Stimulated activated CD8-positive, alpha-beta memory T cell treated with anti-CD3 and anti-CD28 coated beads, Interleukin-15, amount 100 ng/mL, for 1 hour (primary cell): Measurements from ENCODE around the gene MAP1S.
"Not testable (repeated sequence)": the region's sequence is repeated elsewhere in the genome, so short reads cannot be mapped to it uniquely, and the experiment has no call there.

Experiments used
- DNase-seq: peaks from one replicate; pipeline ENCODE4 v3.0.0-alpha.2; 2020; ENCODE audit warnings: low read depth

MAP1S gene

DNA sequence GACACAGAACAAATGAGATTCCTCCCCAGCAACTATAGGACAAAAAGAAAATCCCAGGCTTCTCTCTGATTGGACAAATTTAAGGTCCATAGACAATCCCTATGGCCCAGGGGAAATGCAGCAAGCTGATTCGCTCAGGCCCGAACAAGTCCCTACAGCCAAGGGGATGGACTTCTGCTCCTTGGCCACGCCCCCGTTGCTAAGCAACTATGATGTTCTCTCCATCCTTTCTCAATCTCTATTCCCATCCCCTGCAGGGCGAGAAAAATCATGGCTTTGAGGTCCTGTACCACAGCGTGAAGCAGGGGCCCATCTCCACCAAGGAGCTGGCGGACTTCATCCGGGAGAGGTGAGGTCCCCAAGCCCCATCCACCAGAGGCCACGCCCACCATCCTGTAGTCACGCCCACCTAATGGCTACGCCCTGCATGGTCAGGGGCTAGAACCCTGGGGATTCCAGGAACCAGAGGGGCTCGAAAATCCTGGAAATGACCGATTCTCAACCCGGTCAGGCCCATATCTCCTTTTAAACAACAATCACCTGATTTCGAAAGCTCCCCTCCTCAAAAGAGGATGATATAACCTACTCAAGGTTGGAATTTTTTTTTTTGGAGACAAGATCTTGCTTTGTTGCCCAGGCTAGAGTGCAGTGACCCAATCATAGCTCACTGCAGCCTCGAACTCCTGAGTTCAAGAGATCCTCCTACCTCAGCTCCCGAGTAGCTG is 43.4 kb downstream of the MAP1S start:
- no peak for DNase-seq

DNA sequence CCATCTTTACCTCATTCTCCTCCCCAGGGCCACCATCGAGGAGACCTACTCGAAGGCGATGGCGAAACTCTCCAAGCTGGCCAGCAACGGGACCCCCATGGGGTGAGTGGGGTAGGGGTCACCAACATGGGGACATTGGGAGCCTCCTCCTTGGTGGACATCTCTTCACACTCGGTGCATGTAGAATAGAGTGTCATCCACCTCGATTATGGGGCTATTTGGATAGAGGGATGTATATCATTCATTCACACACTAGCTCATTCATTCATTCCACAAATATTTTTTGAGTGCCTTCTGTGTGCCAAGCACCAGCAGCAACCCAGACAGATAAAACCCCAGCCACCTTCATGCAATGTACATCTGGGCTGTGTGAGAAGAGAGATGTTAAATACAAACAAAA is 45.1 kb downstream of the MAP1S start:
- DNase-seq, result no peak

DNA sequence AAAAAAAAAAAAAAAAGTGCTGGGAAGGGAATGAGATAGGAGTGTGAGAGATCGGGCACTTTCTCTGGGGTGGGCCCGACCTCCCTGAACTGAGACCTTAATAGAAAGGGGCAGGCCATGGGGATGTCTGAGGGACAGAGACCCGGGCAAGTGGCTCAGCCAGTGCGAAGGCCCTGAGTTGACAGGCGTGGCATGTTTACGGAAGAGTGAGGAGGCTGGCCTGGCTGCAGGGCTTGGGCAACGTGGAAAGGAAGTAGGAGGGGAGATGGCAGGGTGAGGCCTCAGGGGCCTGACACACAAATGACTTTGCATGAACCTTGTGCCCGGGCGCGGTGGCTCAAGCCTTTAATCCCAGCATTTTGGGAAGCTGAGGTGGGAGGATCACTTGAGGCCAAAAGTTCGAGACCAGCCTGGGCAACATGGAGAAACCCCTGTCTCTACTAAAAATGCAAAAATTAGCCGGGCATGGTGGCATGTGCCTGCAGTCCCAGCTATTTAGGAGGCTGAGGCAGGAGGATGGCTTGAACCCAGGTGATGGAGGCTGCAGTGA is 45.9 kb downstream of the MAP1S start:
- DNase-seq, result no peak

DNA sequence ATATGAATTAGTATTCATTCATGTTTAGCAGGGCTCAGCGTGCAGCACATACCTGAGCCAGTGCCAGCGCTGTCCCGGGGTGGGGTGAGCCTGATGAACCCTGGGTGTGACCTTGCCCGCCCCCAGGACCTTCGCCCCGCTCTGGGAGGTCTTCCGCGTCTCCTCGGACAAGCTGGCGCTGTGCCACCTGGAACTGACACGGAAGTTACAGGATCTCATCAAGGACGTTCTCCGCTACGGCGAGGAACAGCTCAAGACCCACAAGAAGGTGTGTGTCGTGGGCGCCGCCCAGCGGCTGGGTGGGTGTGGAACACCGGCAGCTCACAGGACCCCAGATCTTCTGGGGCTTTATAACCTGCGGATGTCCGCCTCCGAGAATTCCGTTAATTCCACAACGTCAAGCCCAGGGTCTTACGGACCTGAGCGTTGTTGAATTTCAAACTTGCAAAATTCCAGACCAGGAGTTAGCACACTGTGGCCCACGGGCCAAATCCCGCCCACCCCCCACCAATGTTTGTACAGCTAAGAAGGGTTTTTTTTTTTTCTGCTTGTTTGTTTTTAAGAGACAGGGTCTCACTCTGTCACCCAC is 47.4 kb downstream of the MAP1S start:
- no peak for DNase-seq

DNA sequence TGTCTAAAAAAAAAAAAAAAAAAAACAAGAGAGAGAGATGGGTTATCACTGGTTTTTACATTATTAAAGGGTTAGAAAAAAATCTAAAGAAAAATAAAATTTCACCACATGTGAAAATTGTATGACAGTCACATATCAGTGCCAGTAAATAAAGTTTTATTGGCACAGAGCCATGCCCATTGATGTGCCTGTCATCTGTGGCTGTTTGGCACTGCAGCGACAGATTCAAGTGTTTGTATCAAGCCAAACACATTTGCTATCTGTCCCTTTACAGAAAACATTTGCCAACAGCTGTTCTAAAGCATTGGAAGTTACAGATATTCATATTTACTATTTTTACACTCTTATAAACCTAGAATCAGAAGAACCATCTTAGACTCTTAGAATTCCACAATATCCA is 48.3 kb downstream of the MAP1S start:
- DNase-seq, result no peak

DNA sequence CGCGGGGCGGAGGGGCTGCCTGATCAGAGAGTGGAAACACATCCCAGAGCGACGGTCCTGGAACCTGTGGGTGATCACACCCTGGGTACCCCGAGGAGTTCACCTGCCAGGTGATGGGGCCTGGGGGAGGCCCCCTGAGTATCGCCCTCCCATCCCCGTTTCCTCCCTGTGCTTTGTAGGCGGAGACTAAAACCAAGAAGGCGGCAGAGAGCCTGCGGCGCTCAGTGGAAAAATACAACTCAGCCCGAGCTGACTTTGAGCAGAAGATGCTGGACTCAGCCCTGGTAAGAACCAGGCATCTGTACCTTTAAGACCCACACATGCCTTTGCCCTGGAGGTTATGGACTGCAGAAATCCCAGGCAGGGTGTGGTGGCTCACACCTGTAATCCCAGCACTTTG is 51.3 kb downstream of the MAP1S start:
- DNase-seq, result no peak

DNA sequence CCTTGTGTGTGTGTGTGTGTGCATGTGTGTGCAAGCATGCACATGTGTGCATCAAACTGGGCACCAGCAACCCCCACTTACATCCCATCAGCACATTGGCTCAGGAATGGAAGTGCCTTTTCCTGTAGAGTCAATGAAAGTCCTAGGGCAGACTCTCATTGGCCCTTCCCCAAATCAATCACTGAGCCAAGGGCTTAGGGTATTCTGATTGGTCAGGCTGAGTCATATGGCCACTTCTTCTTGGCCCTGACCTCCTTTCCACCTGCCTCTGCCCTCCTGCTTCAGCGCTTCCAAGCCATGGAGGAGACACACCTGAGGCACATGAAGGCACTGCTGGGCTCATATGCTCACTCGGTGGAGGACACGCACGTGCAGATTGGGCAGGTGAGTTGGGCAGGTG is 52.9 kb downstream of the MAP1S start:
- DNase-seq, result no peak

DNA sequence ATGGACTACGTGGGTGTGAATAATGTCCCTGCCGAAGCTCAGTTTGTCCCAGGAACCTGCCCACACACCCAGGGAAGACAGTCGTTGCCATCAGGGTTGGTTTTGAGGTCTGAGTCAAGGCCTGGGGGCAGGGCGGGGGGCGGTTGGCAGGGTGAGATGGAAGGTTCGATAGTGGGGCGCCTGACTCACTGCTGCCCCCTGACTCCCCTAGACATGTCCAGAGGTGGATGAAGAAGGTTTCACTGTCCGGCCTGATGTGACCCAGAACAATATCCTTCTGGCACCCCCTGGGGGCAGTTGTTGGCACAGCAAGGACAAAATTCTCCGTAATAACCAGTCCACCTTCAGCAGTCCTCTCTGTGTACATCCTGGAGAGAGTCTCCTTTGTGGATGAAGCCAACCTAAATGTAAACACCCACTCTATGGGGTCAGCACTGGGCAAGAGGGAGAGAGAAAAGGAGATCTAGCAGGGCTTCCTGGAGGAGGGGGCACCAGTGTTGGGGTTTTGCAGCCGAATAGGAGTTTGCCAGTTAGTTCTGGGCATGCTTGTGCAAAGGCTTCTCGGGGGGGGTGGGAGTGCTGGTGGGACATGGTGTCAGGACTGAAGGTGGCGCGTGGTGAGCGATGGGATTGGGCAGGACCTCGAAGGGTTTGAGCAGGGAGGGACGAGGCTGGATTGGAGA is 56.1 kb downstream of the MAP1S start:
- DNase-seq, result no peak

DNA sequence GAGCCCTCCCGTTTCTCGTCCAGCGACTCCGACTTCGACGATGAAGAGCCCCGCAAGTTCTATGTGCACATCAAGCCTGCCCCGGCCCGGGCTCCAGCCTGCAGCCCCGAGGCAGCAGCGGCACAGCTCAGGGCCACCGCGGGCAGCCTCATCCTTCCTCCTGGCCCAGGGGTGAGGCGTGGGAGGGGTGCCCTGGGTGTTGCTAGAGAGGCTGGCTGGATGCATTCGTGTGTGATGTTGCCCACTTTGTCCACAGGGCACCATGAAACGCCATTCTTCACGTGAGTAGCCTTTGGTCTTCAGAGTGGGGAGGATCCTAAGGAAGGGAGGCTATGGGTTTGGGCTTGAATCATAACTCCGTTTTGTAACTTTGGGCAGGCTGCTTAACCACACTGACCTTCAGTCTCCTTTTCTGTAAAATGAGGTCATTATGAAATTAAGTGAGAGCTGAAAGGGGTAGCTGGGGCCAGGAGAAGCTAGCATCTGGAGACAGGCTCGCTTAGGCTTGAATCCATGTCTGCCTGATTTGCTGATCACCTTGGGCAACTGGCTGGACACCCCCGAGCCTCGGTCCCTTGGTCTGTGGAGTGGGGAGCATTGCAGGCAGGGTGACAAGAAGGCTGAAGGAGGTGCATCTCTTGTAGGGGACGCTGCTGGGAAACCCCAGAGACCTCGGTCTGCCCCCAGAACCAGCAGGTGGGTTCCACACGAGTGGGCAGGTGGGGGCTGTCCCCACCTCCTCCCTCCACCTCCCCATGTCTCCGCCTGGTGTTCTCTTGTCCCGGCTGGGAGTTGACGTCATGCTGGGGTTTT is 56.9 kb downstream of the MAP1S start:
- no peak for DNase-seq

DNA sequence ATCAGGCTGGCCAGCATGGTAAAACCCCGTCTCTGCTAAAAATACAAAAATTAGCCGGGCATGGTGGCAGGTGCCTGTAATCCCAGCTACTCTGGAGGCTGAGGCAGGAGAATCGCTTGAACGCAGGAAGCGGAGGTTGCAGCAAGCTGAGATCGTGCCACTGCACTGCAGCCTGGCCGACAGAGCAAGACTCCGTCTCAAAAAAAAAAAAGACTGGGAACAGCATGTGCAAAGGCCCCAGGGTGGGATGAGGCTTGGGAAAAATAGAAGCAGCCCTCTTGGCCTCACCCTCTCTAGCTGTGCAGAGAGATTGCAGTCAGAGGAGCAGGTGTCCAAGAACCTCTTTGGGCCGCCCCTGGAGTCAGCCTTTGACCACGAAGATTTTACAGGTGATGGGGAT is 58.6 kb downstream of the MAP1S start:
- DNase-seq, result not testable (repeated sequence)

DNA sequence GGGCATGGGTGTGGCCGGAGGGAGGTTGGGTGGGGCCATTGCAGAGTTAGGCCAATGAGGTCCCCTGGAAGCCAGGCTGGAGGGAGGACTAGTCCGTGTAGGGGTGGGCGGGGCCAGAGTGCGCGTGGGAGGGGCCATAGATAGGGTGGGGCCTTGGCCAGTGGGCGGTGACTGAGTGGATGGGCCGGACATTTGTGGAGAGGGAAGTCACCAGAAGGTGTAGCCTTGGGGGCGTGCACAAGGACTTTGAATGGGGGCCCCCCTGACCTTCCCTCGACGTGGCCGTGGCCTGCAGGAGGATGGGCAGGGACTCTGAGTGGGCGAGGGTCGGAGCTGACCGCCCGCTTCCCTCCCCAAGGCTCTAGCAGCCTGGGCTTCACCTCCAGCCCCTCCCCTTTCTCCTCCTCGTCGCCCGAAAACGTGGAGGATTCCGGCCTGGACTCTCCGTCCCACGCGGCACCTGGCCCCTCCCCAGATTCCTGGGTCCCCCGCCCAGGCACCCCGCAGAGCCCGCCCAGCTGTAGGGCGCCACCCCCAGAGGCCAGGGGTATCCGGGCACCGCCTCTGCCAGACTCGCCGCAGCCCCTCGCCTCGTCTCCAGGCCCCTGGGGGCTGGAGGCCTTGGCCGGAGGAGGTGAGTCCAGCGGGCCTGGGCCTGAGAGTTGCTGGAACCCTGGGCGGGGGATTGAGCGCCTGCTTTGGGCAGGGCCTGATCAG is 59.1 kb downstream of the MAP1S start:
- DNase-seq, result no peak

DNA sequence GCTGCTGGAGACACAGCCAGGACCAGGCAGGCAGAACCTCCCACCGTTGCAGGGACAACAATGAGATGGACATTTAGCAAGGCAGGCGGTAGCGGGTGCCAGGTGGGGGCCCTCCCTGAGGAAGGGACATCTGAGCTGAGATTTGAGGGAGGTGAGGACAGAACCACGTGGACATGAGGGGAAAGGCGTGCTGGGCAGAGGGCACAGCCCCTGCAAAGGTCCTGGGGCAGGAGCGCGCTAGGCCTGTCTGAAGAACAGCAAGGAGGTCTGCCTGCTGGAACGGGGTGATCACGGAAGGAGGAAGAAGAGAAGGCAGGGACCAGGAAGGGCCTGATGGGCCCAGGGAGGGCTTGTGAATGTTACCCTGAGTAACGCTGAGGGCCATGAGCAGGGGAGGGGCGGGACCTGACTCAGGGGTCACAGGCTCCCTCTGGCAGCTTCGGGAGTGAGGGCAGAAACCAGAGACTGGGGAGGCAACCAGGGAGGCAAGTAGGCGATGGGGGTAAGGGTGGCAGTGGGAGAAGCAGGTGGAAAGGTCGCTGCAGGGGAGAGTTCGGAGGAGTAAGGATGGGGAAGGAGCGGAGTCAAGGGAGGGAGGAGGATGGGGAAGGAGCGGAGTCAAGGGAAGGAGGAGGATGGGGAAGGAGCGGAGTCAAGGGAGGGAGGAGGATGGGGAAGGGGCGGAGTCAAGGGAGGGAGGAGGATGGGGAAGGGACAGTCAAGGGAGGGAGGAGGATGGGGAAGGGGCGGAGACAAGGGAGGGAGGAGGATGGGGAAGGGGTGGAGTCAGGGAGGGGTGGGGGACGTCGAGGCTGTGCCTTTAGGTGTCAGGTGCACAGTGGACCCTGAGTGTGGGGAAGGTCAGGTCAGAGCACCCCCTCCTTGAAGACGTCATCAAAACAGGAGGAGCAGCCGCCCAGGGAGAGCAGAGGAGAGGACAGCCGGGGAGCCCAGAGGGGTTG is 60.0 kb downstream of the MAP1S start:
- no peak for DNase-seq

DNA sequence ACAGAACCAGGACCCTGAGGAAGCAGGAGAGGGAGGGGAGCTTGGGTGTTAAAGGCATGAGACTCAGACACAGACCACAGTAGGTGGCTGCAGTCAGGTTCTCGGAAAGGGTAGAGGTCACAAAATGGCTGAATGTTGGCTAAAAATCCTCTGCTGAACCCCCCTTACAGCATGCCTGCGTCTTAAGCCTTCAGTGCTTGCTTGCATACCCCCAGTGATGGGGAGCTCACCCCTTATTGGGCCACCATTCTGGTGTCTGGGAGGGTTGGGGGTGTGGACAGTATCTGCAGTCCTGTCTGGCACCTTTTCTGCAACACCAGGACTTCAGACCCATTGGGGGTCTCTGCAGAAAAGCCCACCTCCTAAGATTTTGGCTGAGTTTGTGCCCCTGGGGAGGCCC is 61.5 kb downstream of the MAP1S start:
- DNase-seq, result no peak

DNA sequence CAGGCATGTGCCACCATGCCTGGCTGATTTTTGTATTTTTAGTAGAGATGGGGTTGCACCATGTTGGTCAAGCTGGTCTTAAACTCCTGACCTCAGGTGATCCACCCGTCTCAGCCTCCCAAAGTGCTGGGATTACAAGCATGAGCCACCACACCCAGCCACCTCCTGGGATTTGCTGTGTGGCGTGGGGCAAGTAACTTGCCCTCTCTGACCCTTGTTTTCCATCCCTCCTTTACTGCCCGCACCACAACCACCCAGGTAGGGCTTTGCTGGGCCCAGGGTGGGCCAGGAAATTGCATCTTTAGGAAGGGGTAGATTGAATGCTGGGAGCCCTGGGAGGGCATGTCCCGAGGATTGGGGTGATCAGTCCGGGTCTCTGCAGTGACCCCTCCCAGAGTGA is 64.4 kb downstream of the MAP1S start:
- DNase-seq, result not testable (repeated sequence)
